Measurements from ENCODE around the gene CHDH.

- TF ChIP-seq CTCF (optimal IDR thresholded peaks at IDR 0.05 in 1 of 3, IDR thresholded peaks at IDR 0.05 in 1 of 3, conservative IDR thresholded peaks at IDR 0.05 in 1 of 3; ENCODE audit: extremely low read depth in 1 of 3, insufficient read depth in 2 of 3, low read length in 3 of 3) (no peak), EZH2 (IDR thresholded peaks at IDR 0.05; ENCODE audit: low read length) (no peak)
Observed at GRCh38 chr3:53815651-53816050, 30.6 kb downstream of the CHDH start.

Data from keratinocyte (primary cell).